GM23338 (cell line): ENCODE data around the gene FLOT1. TPM values are rescaled to one million over a fixed set of nuclear protein-coding genes. Genes with fewer than 3 reads are reported as not detected.

Experiments used
- ATAC-seq: fragments of 200-7000 bp; cut with Tn5 transposase; 3 replicates; pipeline ENCODE4 v1.9.1; 2020
- DNase-seq: peaks from one replicate; pipeline ENCODE4 v3.0.0-alpha.2; 2015; ENCODE audit warnings: low spot score
- H2AFZ ChIP-seq: fragments of 200-600 bp; sonication (generic); 2 replicates; pipeline ENCODE4 v1.8.0; 2016; ENCODE audit warnings: antibody characterized with exemption, mild to moderate bottlenecking, moderate library complexity
- H3F3A ChIP-seq: fragments of 200-600 bp; sonication (generic); replicated peaks from 2 replicates; pipeline ENCODE4 v1.8.0; 2017; ENCODE audit warnings: antibody characterized with exemption, mixed run types, low read depth
- H3K27ac ChIP-seq: fragments of 200-600 bp; sonication (generic); 2 replicates; pipeline ENCODE4 v1.6.1; 2016; ENCODE audit warnings: low read depth
- H3K27me3 ChIP-seq: fragments of 200-600 bp; sonication (generic); 2 replicates; pipeline ENCODE4 v1.8.0; 2016; ENCODE audit warnings: mild to moderate bottlenecking, mixed run types, moderate library complexity; ENCODE audit not compliant: insufficient read depth
- H3K36me3 ChIP-seq: fragments of 200-600 bp; sonication (generic); 2 replicates; pipeline ENCODE4 v1.8.0; 2016; ENCODE audit warnings: mild to moderate bottlenecking; ENCODE audit not compliant: insufficient read depth
- H3K4me1 ChIP-seq: fragments of 200-600 bp; sonication (generic); 2 replicates; pipeline ENCODE4 v1.8.0; 2016; ENCODE audit warnings: mild to moderate bottlenecking, moderate library complexity; ENCODE audit not compliant: insufficient read depth
- H3K4me2 ChIP-seq: fragments of 200-600 bp; sonication (generic); 2 replicates; pipeline ENCODE4 v1.7.1; 2017; ENCODE audit warnings: mixed run types
- H3K4me3 ChIP-seq: fragments of 200-600 bp; sonication (generic); 2 replicates; pipeline ENCODE4 v1.6.1; 2016; ENCODE audit warnings: mixed run types
- H3K79me2 ChIP-seq: fragments of 200-600 bp; sonication (generic); replicated peaks from 2 replicates; pipeline ENCODE4 v1.8.0; 2017; ENCODE audit warnings: mild to moderate bottlenecking; ENCODE audit not compliant: insufficient read depth
- H3K9me2 ChIP-seq: fragments of 200-600 bp; sonication (generic); 2 replicates; pipeline ENCODE4 v1.8.0; 2017; ENCODE audit not compliant: insufficient read depth
- H4K20me1 ChIP-seq: fragments of 200-600 bp; sonication (generic); replicated peaks from 2 replicates; pipeline ENCODE4 v1.8.0; 2017; ENCODE audit warnings: mild to moderate bottlenecking; ENCODE audit not compliant: insufficient read depth
- H3K27ac Mint-ChIP-seq: 2 replicates; pipeline ENCODE4 v1.8.0; 2020; ENCODE audit warnings: inconsistent platforms, mild to moderate bottlenecking, moderate library complexity, mixed read lengths
- H3K27me3 Mint-ChIP-seq: 3 replicates; pipeline ENCODE4 v1.8.0; 2022; ENCODE audit warnings: low read depth, mild to moderate bottlenecking, moderate library complexity, mixed read lengths, inconsistent platforms; ENCODE audit not compliant: insufficient read depth, poor library complexity
- H3K36me3 Mint-ChIP-seq: 3 replicates; pipeline ENCODE4 v1.8.0; 2021; ENCODE audit warnings: low read depth, mild to moderate bottlenecking, inconsistent platforms, moderate library complexity, mixed read lengths
- H3K4me1 Mint-ChIP-seq: 3 replicates; pipeline ENCODE4 v1.8.0; 2020; ENCODE audit warnings: mild to moderate bottlenecking, inconsistent platforms, mixed read lengths
- H3K4me3 Mint-ChIP-seq: 3 replicates; pipeline ENCODE4 v1.8.0; 2021; ENCODE audit warnings: moderate library complexity, mild to moderate bottlenecking, inconsistent platforms, mixed read lengths
- H3K9me3 Mint-ChIP-seq: 3 replicates; pipeline ENCODE4 v1.8.0; 2020; ENCODE audit warnings: moderate library complexity, mild to moderate bottlenecking, inconsistent platforms, mixed read lengths
- EZH2phosphoT487 ChIP-seq: fragments of 200-600 bp; sonication (generic); IDR thresholded peaks from one replicate; pipeline ENCODE4 v1.8.1; 2018; ENCODE audit warnings: antibody characterized with exemption; ENCODE audit not compliant: unreplicated experiment
- JUNB ChIP-seq: IDR thresholded peaks from one replicate; pipeline ENCODE4 v1.6.1; 2016; ENCODE audit warnings: antibody characterized with exemption; ENCODE audit not compliant: unreplicated experiment
- NANOG ChIP-seq: IDR thresholded peaks from 2 replicates; pipeline ENCODE4 v1.6.1; 2016; ENCODE audit warnings: antibody characterized with exemption, borderline replicate concordance
- POLR2AphosphoS5 ChIP-seq: IDR thresholded peaks from 2 replicates; pipeline ENCODE4 v1.6.1; 2016; ENCODE audit warnings: antibody characterized with exemption, low read depth
- ZNF114 ChIP-seq: fragments of 250-450 bp; sonication (Bioruptor Pico); IDR thresholded peaks from 2 replicates; pipeline ENCODE4 v1.5.0; 2020; ENCODE audit warnings: mild to moderate bottlenecking, moderate library complexity
- ZNF331 ChIP-seq: fragments of 250-450 bp; sonication (Bioruptor Pico); IDR thresholded peaks from 2 replicates; pipeline ENCODE4 v1.5.0; 2020; ENCODE audit warnings: low read depth, mild to moderate bottlenecking, moderate library complexity
- polyA plus RNA-seq: library from polyadenylated mRNA; unstranded; fragments of >200 nt; fragmentation: Nextera tagmentation; extraction: Ambion mirVana; gene quantifications from 2 replicates; pipeline ENCODE4 v1.2.1, GENCODE V29; 2016
- total RNA-seq: library from RNA; depleted of rRNA; stranded (reverse); fragments of >200 nt; shearing (Covaris generic); gene quantifications from 2 replicates; pipeline ENCODE4 v1.2.3, GENCODE V29; 2014
- TF ChIP-seq, protein P1 (sequence below), 2 experiments: fragments of 200-600 bp in 1 of 2; sonication (generic) in 1 of 2; conservative IDR thresholded peaks; 2 replicates each; pipeline versions ENCODE4 v1.5.1 to v1.6.1; 2016 to 2017; ENCODE audit warnings: antibody characterized with exemption in 2 of 2, low read depth in 2 of 2, mild to moderate bottlenecking in 2 of 2, moderate library complexity in 1 of 2
- TF ChIP-seq, protein P2 (sequence below): IDR thresholded peaks from 2 replicates; pipeline ENCODE4 v1.6.1; 2016; ENCODE audit warnings: antibody characterized with exemption
- TF ChIP-seq, protein P3 (sequence below): IDR thresholded peaks from one replicate; pipeline ENCODE4 v1.6.1; 2018; ENCODE audit warnings: antibody characterized with exemption; ENCODE audit not compliant: unreplicated experiment

FLOT1 gene
- total and polyA plus RNA-seq, 2 experiments from 2014 or later: 72.2 to 94.5 TPM

DNA sequence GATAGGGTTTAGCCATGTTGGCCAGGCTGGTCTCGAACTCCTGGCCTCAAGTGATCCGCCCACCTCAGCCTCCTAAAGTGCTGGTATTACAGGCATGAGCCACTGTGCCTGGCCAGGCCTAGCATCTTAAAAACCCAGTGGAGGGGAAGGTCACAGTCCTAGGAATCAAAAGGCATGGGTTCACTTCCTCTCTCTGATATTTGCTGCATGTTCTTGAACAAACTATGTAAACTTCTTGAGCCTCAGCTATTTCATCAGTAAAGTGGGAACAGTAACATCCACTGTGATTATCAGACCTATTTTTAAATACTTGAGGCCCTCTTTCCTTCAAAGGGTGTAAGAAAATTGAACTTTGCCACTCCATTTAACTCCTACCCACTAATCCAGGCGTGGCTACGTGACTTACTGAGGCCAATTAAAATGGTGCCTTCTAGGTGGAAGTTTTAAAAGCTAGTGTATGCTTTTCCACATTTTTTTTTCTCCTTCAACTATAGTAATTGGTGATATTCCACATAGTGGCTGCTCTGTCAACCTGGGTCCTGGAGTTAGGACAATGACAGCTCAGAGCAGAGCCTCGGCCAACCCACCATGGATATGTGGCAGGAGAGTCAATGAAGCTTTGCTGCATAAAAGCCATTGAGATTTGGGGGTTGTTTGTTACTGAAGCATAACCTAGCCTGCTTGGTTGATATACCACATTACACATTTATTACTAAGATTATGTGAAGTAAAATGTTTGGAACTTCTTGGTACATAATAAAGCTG is 34.1 kb upstream of the FLOT1 start (continued):
- TF ChIP-seq, protein P1, sequence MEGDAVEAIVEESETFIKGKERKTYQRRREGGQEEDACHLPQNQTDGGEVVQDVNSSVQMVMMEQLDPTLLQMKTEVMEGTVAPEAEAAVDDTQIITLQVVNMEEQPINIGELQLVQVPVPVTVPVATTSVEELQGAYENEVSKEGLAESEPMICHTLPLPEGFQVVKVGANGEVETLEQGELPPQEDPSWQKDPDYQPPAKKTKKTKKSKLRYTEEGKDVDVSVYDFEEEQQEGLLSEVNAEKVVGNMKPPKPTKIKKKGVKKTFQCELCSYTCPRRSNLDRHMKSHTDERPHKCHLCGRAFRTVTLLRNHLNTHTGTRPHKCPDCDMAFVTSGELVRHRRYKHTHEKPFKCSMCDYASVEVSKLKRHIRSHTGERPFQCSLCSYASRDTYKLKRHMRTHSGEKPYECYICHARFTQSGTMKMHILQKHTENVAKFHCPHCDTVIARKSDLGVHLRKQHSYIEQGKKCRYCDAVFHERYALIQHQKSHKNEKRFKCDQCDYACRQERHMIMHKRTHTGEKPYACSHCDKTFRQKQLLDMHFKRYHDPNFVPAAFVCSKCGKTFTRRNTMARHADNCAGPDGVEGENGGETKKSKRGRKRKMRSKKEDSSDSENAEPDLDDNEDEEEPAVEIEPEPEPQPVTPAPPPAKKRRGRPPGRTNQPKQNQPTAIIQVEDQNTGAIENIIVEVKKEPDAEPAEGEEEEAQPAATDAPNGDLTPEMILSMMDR (conservative IDR thresholded peaks at IDR 0.05; ENCODE audit: low read depth in 2 of 2): no peak
- no peak for TF ChIP-seq ZNF331 (CRISPR knock-in tag)
- TF ChIP-seq EZH2phosphoT487: no peak
- TF ChIP-seq, protein P2, sequence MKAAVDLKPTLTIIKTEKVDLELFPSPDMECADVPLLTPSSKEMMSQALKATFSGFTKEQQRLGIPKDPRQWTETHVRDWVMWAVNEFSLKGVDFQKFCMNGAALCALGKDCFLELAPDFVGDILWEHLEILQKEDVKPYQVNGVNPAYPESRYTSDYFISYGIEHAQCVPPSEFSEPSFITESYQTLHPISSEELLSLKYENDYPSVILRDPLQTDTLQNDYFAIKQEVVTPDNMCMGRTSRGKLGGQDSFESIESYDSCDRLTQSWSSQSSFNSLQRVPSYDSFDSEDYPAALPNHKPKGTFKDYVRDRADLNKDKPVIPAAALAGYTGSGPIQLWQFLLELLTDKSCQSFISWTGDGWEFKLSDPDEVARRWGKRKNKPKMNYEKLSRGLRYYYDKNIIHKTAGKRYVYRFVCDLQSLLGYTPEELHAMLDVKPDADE: no peak
- TF ChIP-seq JUNB: no peak

DNA sequence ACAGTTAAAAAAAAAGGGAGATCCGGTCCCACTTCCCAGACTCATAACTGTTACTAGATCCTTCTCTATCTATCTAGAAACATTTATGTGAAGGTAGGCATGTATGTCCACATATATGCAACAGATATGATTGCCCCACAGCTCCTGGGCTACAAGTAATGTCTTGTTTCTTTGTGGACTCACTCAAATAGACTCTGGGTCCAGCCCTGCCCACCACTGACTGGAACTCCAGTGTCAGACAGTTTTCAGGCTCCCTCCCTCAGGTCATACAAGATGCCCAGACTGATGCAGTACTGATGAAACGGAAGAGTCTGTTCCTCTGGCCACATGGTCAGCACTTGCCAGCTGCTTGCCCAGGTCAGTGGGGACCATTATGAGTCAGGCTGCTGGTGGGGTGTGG is 32.6 kb upstream of the FLOT1 start:
- Histone ChIP-seq H4K20me1 (no peaks in the 10 kb centered on the region), H3K9me2 (no peaks in the 10 kb centered on the region), H3K36me3 (no peaks in the 10 kb centered on the region), H3K4me1 (peaks cover 8% of the 10 kb centered on the region), H3K79me2 (no peaks in the 10 kb centered on the region), H3K4me3 (no peak overlapping the region), H3K4me2 (no peak overlapping the region), H2AFZ (no peak overlapping the region), H3K27me3 (no peaks in the 10 kb centered on the region), H3K27ac (no peak overlapping the region), H3F3A (0 out of 2 replicates have a peak, but pooled peaks cover 3% of the 10 kb centered on the region)
- peaks cover 21% of the 10 kb centered on the region for H3K4me1 Mint-ChIP-seq
- peaks cover 10% of the 10 kb centered on the region for H3K27me3 Mint-ChIP-seq
- H3K4me3 Mint-ChIP-seq: no peak overlapping the region
- peaks cover 8% of the 10 kb centered on the region; the same call in 2 of the 3 replicates for H3K9me3 Mint-ChIP-seq
- no peak overlapping the region for H3K27ac Mint-ChIP-seq
- ATAC-seq (no peak), DNase-seq (no peak)
- H3K36me3 Mint-ChIP-seq: peaks cover 8% of the 10 kb centered on the region; the same call in 2 of the 3 replicates
- TF ChIP-seq ZNF114 (CRISPR knock-in tag) (no peak), NANOG (no peak), POLR2AphosphoS5 (no peak), EZH2phosphoT487 (no peak), JUNB (no peak)
- TF ChIP-seq, protein P1 (conservative IDR thresholded peaks at IDR 0.05; ENCODE audit: low read depth in 2 of 2): no peak
- TF ChIP-seq, protein P2: no peak
- TF ChIP-seq, protein P3, sequence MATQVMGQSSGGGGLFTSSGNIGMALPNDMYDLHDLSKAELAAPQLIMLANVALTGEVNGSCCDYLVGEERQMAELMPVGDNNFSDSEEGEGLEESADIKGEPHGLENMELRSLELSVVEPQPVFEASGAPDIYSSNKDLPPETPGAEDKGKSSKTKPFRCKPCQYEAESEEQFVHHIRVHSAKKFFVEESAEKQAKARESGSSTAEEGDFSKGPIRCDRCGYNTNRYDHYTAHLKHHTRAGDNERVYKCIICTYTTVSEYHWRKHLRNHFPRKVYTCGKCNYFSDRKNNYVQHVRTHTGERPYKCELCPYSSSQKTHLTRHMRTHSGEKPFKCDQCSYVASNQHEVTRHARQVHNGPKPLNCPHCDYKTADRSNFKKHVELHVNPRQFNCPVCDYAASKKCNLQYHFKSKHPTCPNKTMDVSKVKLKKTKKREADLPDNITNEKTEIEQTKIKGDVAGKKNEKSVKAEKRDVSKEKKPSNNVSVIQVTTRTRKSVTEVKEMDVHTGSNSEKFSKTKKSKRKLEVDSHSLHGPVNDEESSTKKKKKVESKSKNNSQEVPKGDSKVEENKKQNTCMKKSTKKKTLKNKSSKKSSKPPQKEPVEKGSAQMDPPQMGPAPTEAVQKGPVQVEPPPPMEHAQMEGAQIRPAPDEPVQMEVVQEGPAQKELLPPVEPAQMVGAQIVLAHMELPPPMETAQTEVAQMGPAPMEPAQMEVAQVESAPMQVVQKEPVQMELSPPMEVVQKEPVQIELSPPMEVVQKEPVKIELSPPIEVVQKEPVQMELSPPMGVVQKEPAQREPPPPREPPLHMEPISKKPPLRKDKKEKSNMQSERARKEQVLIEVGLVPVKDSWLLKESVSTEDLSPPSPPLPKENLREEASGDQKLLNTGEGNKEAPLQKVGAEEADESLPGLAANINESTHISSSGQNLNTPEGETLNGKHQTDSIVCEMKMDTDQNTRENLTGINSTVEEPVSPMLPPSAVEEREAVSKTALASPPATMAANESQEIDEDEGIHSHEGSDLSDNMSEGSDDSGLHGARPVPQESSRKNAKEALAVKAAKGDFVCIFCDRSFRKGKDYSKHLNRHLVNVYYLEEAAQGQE: no peak
